Astrocyte (in vitro differentiated cells and primary cell): ENCODE data around the gene BCL11B. TPM values are rescaled to one million over a fixed set of nuclear protein-coding genes. Genes with fewer than 3 reads are reported as not detected.

Source experiments
- DNase-seq: peaks from one replicate; pipeline ENCODE4 v3.0.0-alpha.2; 2010; ENCODE audit warnings: low read depth
- FAIRE-seq: peaks from 2 replicates; lab custom pipeline; 2011; peaks lifted over from hg19 to GRCh38; lab: Jason Lieb, UNC
- H2AFZ ChIP-seq: 2 replicates; pipeline ENCODE4 v1.6.0; 2012; ENCODE audit warnings: low read depth, low read length, inconsistent platforms
- H3K27ac ChIP-seq: 2 replicates; pipeline ENCODE4 v1.5.1; 2011; ENCODE audit warnings: low read depth, low read length, inconsistent platforms
- H3K27me3 ChIP-seq: 2 replicates; pipeline ENCODE4 v1.6.0; 2011; ENCODE audit warnings: low read length, inconsistent platforms; ENCODE audit not compliant: insufficient read depth
- H3K36me3 ChIP-seq: 2 replicates; pipeline ENCODE4 v1.5.1; 2011; ENCODE audit warnings: low read length, inconsistent platforms; ENCODE audit not compliant: insufficient read depth
- H3K4me1 ChIP-seq: 2 replicates; pipeline ENCODE4 v1.5.1; 2011; ENCODE audit warnings: low read length, inconsistent platforms; ENCODE audit not compliant: insufficient read depth
- H3K4me2 ChIP-seq: 2 replicates; pipeline ENCODE4 v1.6.0; 2012; ENCODE audit warnings: low read length, inconsistent platforms
- H3K4me3 ChIP-seq: 2 replicates; pipeline ENCODE4 v1.5.1; 2011; ENCODE audit warnings: low read depth, mild to moderate bottlenecking, low read length, inconsistent platforms; ENCODE audit not compliant: insufficient read depth
- H3K79me2 ChIP-seq: 2 replicates; pipeline ENCODE4 v1.6.0; 2012; ENCODE audit warnings: mild to moderate bottlenecking, low read length, inconsistent platforms; ENCODE audit not compliant: insufficient read depth
- H3K9ac ChIP-seq: 2 replicates; pipeline ENCODE4 v1.6.0; 2012; ENCODE audit warnings: mild to moderate bottlenecking, low read length, inconsistent platforms
- H3K9me3 ChIP-seq: 2 replicates; pipeline ENCODE4 v1.5.1; 2012; ENCODE audit warnings: low read depth, mild to moderate bottlenecking, low read length, inconsistent platforms; ENCODE audit not compliant: insufficient read depth
- H4K20me1 ChIP-seq: 2 replicates; pipeline ENCODE4 v1.6.0; 2012; ENCODE audit warnings: low read length, inconsistent platforms; ENCODE audit not compliant: insufficient read depth
- H3K27ac Mint-ChIP-seq: one replicate; pipeline ENCODE4 v1.8.0; 2021; ENCODE audit warnings: mild to moderate bottlenecking, mixed read lengths; ENCODE audit not compliant: unreplicated experiment
- H3K27me3 Mint-ChIP-seq: one replicate; pipeline ENCODE4 v1.8.0; 2021; ENCODE audit warnings: low read depth, mixed read lengths; ENCODE audit not compliant: unreplicated experiment
- H3K36me3 Mint-ChIP-seq: one replicate; pipeline ENCODE4 v1.8.0; 2021; ENCODE audit warnings: low read depth, mixed read lengths; ENCODE audit not compliant: unreplicated experiment
- H3K4me1 Mint-ChIP-seq: one replicate; pipeline ENCODE4 v1.8.0; 2021; ENCODE audit warnings: low read depth, mixed read lengths; ENCODE audit not compliant: unreplicated experiment
- H3K4me3 Mint-ChIP-seq: one replicate; pipeline ENCODE4 v1.8.0; 2021; ENCODE audit warnings: mild to moderate bottlenecking, moderate library complexity, mixed read lengths; ENCODE audit not compliant: unreplicated experiment
- H3K9me3 Mint-ChIP-seq: one replicate; pipeline ENCODE4 v1.8.0; 2021; ENCODE audit warnings: mild to moderate bottlenecking, mixed read lengths; ENCODE audit not compliant: unreplicated experiment
- EZH2 ChIP-seq: IDR thresholded peaks from 2 replicates; pipeline ENCODE4 v1.6.1; 2012; ENCODE audit warnings: mild to moderate bottlenecking, low read length, inconsistent platforms; ENCODE audit not compliant: insufficient read depth
- total RNA-seq: library from RNA; stranded (reverse); gene quantifications from 2 replicates; pipeline ENCODE4 v1.2.1, GENCODE V29; 2021
- TF ChIP-seq, protein P1 (sequence below): IDR thresholded peaks from 2 replicates; pipeline ENCODE4 v1.5.1; 2011; ENCODE audit warnings: low read depth, mild to moderate bottlenecking, inconsistent platforms, low read length, moderate library complexity; ENCODE audit not compliant: insufficient read depth

Gene BCL11B
- total RNA-seq, 1 donor from 2014 or later: 1.1 TPM

DNA sequence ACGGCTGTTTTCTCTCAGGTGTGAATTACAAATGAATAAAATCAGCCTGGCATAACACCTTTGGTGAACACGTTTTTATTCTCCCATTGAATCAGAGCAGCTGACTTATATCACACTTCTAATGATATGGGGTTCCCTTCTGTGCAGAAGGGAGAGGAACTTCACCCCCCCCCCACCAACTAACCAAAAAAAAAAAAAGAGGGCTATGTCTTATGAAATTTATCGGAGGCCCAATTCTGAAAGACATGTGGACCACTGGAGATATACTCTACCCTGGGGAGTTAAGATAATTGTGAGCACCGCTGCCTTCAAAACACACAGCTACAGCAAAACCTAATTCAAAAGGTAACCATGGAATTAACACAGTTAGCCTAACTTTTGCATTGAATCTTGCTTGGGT lies 4.6 kb downstream of the BCL11B start:
- Histone ChIP-seq H4K20me1 (peaks cover 5% of the 10 kb centered on the region), H3K27me3 (peaks cover 53% of the 10 kb centered on the region), H2AFZ (no peak overlapping the region), H3K4me1 (peaks cover 6% of the 10 kb centered on the region), H3K9me3 (no peaks in the 10 kb centered on the region), H3K27ac (no peak overlapping the region), H3K36me3 (no peaks in the 10 kb centered on the region), H3K4me3 (no peak overlapping the region), H3K79me2 (no peaks in the 10 kb centered on the region), H3K9ac (no peak overlapping the region), H3K4me2 (no peak overlapping the region)
- DNase-seq (no peak), FAIRE-seq (no peak)
- peaks cover 40% of the 10 kb centered on the region for H3K27me3 Mint-ChIP-seq
- H3K9me3 Mint-ChIP-seq: no peaks in the 10 kb centered on the region
- no peak overlapping the region for H3K4me3 Mint-ChIP-seq
- peaks cover 4% of the 10 kb centered on the region for H3K4me1 Mint-ChIP-seq
- no peak overlapping the region for H3K27ac Mint-ChIP-seq
- no peak for TF ChIP-seq EZH2
- TF ChIP-seq, protein P1, sequence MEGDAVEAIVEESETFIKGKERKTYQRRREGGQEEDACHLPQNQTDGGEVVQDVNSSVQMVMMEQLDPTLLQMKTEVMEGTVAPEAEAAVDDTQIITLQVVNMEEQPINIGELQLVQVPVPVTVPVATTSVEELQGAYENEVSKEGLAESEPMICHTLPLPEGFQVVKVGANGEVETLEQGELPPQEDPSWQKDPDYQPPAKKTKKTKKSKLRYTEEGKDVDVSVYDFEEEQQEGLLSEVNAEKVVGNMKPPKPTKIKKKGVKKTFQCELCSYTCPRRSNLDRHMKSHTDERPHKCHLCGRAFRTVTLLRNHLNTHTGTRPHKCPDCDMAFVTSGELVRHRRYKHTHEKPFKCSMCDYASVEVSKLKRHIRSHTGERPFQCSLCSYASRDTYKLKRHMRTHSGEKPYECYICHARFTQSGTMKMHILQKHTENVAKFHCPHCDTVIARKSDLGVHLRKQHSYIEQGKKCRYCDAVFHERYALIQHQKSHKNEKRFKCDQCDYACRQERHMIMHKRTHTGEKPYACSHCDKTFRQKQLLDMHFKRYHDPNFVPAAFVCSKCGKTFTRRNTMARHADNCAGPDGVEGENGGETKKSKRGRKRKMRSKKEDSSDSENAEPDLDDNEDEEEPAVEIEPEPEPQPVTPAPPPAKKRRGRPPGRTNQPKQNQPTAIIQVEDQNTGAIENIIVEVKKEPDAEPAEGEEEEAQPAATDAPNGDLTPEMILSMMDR: no peak
- H3K36me3 Mint-ChIP-seq: no peaks in the 10 kb centered on the region

DNA sequence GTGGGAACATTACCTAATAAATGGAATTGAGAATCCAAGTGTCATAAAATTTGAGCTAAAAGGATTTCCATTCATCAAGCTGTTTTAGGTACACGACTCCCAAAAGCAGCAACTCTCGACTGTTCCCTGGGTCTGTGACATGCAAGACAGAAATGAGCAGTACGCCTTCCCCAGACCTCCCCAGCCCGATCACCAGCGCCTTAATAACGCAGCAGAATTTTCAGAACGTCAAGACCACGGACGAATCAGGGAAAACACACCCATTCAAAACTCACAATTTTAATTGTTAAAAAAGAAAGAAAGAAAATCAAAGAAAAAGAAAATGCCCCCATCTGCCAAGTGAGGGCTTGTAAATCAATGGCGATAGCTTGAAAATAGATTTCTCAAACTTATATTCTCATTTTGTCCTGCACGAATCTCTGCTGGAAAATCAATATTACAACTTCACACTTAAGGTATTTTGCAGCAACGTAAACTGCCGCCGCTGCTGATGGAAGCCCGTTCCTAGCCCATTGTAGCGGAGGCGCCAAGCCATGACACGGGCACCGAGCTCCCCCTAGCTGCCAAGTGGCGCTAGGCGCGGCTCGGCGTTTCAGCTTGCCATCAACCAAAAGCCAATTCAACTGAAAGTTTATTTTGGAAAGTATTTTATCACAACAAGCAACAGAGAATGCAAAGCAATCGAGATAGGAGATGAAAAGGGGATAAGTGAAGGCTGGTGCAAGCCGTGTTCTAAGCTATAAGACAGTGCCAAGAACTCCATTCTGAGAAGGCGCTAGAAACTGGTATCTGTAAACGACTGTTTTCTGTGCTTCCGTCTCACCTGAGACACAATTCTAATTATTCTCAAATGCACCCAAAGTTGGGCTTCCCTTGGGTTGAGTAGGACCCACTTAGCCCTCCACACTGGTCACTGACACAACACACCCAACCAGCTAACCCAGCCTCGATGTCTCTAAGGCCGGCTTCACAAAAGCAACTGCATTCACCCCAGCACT lies 5.5 kb downstream of the BCL11B start:
- DNase-seq (peak; percentile 23), FAIRE-seq (no peak)
- Mint-ChIP-seq H3K27ac (no peak overlapping the region), H3K9me3 (no peaks in the 10 kb centered on the region), H3K27me3 (peaks cover 43% of the 10 kb centered on the region), H3K4me3 (peak overlapping the region; percentile 36), H3K36me3 (peaks cover 2% of the 10 kb centered on the region), H3K4me1 (peaks cover 4% of the 10 kb centered on the region)
- H4K20me1 ChIP-seq: peaks cover 5% of the 10 kb centered on the region
- H3K9ac ChIP-seq: no peak overlapping the region
- no peaks in the 10 kb centered on the region for H3K79me2 ChIP-seq
- no peak for TF ChIP-seq EZH2
- TF ChIP-seq, protein P1: peak; percentile 98
- no peak overlapping the region for H3K27ac ChIP-seq
- peaks cover 3% of the 10 kb centered on the region for H3K4me1 ChIP-seq
- no peaks in the 10 kb centered on the region for H3K36me3 ChIP-seq
- H3K4me3 ChIP-seq: no peak overlapping the region
- peak overlapping the region; percentile 72 for H3K4me2 ChIP-seq
- no peak overlapping the region for H2AFZ ChIP-seq
- peaks cover 52% of the 10 kb centered on the region for H3K27me3 ChIP-seq
- no peaks in the 10 kb centered on the region for H3K9me3 ChIP-seq
